Fibroblast of skin of back (primary cell): ENCODE results near the gene TSPAN32.
"Not testable (repeated sequence)": the region's sequence is repeated elsewhere in the genome, so short reads cannot be mapped to it uniquely, and the experiment has no call there.

Source experiments
- DNase-seq: peaks from one replicate; pipeline ENCODE4 v3.0.0-alpha.2; 2013

Gene TSPAN32

GRCh38 chr11:2343502-2343901 lies 41.7 kb downstream of the TSPAN32 start:
- no peak for DNase-seq

GRCh38 chr11:2345050-2345449 lies 43.2 kb downstream of the TSPAN32 start:
- DNase-seq = no peak

DNA sequence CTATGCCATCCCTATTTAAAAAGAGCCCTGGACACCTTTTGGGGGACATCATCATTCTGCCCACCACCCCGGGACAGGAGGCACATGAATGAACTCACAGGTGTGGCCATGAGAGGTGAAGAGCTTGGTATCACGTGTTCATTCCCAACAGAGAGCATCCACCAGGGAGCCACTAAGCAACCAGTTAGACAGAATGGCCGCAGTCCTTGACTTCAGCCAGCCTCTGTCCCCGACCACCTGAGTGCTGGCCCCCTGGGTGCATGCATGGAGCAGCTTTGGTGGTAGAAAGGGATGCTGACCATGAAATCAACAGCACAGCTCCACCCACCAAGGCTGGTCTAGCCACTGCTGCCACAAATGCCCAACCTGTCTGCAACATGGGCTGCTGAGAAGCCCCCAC lies 44.2 kb downstream of the TSPAN32 start:
- DNase-seq = no peak

GRCh38 chr11:2346586-2347307 lies 44.9 kb downstream of the TSPAN32 start:
- no peak for DNase-seq

- no peak for DNase-seq
Measured at GRCh38 chr11:2347308-2347830, 45.6 kb downstream of the TSPAN32 start.

DNA sequence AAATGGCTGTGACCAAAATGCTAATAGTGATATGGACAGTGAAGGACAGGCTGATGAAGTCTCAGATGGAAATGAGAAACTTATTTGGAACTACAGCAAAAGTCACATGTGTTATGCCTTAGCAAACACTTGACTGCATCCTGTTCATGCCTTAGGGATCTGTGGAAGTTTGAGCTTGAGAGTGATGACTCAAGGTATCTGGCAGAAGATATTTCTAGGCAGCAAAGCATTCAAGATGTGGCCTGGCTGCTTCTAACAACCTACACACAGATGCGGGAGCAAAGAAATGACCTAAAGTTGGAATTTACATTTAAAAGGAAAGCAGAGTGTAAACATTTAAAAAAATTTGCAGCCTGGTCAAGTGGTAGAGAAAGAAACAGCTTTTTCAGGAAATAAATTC lies 47.2 kb downstream of the TSPAN32 start:
- DNase-seq = peak; percentile 11

DNA sequence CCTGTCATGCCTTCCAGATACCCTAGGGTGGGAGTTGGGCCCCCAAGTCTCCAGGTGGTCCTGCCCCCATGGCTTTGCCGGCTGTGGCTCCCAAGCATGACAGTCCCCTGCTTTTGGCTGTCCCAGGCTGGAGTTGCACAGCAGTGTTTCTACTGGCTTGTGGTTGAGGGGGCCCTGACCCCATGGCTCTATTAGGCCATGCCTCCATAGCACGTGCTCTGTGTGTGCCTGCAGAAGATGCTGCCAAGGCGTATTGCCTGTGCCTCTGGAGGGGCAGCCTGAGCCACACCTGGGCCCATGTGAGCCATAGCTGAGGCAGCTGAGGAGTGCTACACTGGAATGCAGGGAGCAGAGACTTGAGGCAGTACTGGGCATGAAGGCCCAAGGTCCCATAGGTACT lies 49.9 kb downstream of the TSPAN32 start:
- DNase-seq = no peak

GRCh38 chr11:2352420-2352819 lies 50.6 kb downstream of the TSPAN32 start:
- no peak for DNase-seq

DNA sequence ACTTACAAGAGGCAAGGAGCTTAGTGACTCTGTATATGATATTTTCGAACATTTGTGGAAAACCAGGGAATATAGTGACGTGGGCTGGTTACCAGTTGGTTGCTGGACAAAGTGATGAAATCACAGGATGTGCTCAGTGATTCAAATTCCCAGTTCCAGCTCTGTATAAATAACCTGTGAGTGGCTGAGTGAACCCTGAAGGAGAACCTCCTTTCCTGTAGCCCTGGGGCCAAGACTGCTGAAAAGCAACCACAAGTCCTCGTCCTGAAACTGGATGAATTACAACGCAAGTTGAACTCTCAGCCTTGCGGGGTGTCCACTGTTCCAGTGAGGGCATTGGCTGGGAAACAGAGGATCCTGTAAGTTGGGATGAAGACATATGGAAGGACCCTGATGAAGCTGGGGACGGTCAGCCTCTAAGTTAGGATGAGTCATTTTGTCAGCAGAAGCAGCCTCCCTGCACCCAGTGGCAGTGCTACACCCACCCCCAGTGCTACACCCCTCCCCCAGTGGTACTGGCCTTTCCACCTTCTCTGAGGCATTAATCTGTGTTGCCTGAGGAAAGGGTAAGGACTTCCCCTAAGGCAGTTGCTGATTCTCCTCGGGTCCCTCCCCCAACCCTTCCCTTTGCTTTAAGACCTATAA lies 53.3 kb downstream of the TSPAN32 start:
- DNase-seq = no peak

DNA sequence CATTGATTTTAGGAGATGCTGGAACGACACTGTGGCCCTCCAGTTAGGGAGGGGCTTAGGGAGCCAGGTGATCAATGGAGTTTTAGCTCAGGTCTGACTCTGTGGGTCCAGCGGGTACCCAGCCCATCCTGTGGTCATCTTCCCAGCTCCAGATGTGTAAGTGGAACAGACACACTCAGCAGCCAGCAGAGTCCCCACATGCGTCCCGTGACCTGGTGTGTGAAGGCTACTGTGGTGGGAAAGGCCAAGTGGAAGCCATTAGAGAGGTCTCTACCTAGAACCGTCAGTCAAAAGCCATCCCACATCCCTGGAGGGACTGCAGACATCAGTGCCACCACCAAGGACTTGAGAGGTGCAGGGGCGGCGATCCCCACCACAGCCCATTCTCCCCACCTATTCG lies 55.4 kb downstream of the TSPAN32 start:
- DNase-seq = no peak

GRCh38 chr11:2357651-2358050 lies 55.8 kb downstream of the TSPAN32 start:
- not testable (repeated sequence) for DNase-seq

GRCh38 chr11:2358754-2359442 lies 57.1 kb downstream of the TSPAN32 start:
- DNase-seq = no peak

GRCh38 chr11:2359557-2359956 lies 57.7 kb downstream of the TSPAN32 start:
- DNase-seq = no peak

GRCh38 chr11:2360081-2360642 lies 58.3 kb downstream of the TSPAN32 start:
- no peak for DNase-seq

DNA sequence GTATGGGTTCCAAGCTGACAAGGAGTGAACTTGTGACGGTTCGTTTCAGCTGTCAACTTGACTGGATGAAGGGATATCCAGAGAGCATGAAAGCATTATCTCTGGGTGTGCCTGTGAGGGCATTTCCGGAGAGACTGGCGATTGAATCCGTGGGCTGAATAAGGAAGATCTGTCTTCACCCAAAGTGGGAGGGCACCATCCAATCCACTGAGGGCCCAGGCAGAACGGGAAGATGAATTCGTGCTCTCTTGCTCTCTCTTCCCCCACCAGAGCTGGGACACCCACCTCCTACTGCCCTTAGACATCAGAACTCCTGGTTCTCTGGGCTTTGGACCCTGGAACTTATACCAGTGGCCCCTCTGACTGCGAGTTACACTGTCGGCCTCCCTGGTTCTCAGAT lies 59.8 kb downstream of the TSPAN32 start:
- no peak for DNase-seq

GRCh38 chr11:2362414-2362813 lies 60.6 kb downstream of the TSPAN32 start:
- no peak for DNase-seq

- no peak for DNase-seq
Measured at GRCh38 chr11:2363130-2363529, 61.3 kb downstream of the TSPAN32 start.

GRCh38 chr11:2363577-2364370 lies 62.0 kb downstream of the TSPAN32 start:
- DNase-seq = no peak

GRCh38 chr11:2364386-2364785 lies 62.6 kb downstream of the TSPAN32 start:
- not testable (repeated sequence) for DNase-seq

DNA sequence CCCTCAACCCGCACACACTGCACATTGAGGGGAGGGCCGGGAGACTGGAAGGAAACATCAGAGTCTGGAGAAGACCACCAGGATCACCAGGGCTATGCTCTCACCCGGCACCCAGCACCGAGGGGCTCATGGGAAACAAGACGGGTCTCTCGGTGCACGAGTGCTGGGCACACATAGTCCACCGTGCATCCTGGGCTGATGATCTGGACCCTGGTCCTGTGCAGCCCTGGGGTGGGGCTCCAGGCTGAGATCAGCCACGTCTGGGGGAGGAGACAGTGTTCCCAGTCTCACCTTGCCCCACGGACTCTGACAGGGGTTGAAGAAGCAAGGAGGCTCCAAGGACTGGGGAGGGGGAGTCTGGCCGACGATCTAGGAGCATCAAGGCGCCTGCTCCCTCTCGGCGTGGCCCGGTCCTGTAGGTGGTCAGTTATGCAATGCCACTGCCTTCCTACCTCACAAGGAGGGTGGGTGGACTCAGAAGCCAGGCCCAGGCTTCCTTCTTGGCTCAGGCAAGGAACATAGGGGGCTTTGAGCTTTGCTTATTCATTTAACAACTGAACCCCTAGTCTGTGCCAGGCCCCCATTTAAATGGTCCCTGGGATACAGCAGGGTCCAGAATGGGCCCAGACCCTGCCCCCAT lies 63.9 kb downstream of the TSPAN32 start:
- DNase-seq = no peak

DNA sequence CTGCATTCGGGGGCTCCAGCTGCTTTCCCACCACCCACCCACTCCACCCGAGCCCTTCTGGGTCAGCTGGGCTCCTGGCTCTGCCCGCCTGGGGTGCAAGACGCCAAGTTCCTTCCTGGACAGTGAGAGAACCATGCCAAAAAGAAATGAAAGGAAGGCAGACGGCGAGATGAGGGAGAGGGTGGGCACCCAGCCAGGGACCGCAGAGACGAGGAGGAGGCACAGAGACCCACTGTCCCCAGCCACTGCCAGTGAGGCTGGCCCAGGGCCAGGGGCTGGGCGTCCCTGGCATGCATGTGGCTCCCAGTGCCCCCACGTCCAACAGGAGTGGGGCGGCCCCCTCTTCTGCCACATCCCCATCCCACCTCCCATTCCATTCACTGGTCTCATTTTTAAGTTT lies 64.5 kb downstream of the TSPAN32 start:
- no peak for DNase-seq

DNA sequence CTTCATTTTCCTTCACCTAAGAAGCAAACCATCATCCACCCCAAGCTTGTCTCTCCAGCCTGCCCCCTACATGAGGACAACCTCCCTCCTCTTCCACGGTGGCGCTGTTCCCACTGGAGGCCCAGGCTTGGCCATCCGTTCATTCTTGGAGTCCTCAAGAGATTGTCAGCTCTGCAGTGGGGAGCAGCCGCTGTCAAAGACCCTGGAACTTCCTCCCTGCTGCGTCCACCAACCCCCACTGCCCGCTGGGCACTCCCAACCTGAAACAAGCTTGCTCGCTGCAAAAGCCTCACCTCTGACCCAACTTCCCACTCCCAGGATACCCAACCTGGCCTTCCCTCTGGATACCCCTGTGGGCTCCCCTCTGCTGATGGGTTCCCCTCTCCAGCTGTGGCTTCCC lies 64.9 kb downstream of the TSPAN32 start:
- no peak for DNase-seq
